Esophagus (tissue), 2 donors: Measurements from ENCODE around the gene CSF1R. TPM values are rescaled to one million over a fixed set of nuclear protein-coding genes. Genes with fewer than 3 reads are reported as not detected.
A peak's percentile ranks its signal among the peaks of the same experiment; 100 is the strongest.
"Not testable (repeated sequence)": the region's sequence is repeated elsewhere in the genome, so short reads cannot be mapped to it uniquely, and the experiment has no call there.

ENCODE experiments used
- H3K27ac ChIP-seq, 2 donors: one replicate each; pipeline ENCODE4 v1.5.1; 2013; ENCODE audit warnings: low read depth in 2 of 2, mild to moderate bottlenecking in 2 of 2, inconsistent platforms in 1 of 2, low read length in 1 of 2, moderate library complexity in 1 of 2
- H3K27me3 ChIP-seq, 2 donors: one replicate each; pipeline ENCODE4 v1.6.1; 2013; ENCODE audit warnings: low read length in 2 of 2, control low read depth in 1 of 2, mild to moderate bottlenecking in 1 of 2; ENCODE audit not compliant: insufficient read depth in 2 of 2, control insufficient read depth in 1 of 2
- H3K36me3 ChIP-seq, 2 donors: one replicate each; pipeline ENCODE4 v1.6.1; 2013; ENCODE audit warnings: low read length in 1 of 2; ENCODE audit not compliant: control insufficient read depth in 2 of 2, insufficient read depth in 2 of 2
- H3K4me1 ChIP-seq, 2 donors: one replicate each; pipeline ENCODE4 v1.6.1; 2013; ENCODE audit warnings: low read length in 1 of 2; ENCODE audit not compliant: control insufficient read depth in 2 of 2, insufficient read depth in 2 of 2
- H3K4me3 ChIP-seq, 2 donors: one replicate each; pipeline ENCODE4 v1.5.1; 2013; ENCODE audit warnings: low read length in 2 of 2, mild to moderate bottlenecking in 2 of 2, low read depth in 1 of 2, moderate library complexity in 1 of 2
- H3K9me3 ChIP-seq, 2 donors: one replicate each; pipeline ENCODE4 v1.6.1; 2013; ENCODE audit warnings: mild to moderate bottlenecking in 2 of 2, low read depth in 1 of 2, low read length in 1 of 2, moderate library complexity in 1 of 2; ENCODE audit not compliant: control insufficient read depth in 2 of 2, insufficient read depth in 1 of 2
- WGBS, 2 donors: extraction: QIAGEN DNeasy Blood & Tissue Kit; methylation state at CpG; one replicate each; pipeline ENCODE4 v1.1.7; 2013; 5-methylcytosine and 5-hydroxymethylcytosine counted together
- polyA plus RNA-seq, 2 donors: library from polyadenylated mRNA; stranded (reverse); fragments of 200-250 nt; gene quantifications; one replicate each; pipeline ENCODE4 v1.2.3, GENCODE V29; 2013
- donor health status: healthy with polysubstance abuse.
- donor health status: Bipolar disorder and iron deficiency.

The CSF1R gene
- polyA plus RNA-seq, 2 donors = 2.0 to 4.9 TPM

DNA sequence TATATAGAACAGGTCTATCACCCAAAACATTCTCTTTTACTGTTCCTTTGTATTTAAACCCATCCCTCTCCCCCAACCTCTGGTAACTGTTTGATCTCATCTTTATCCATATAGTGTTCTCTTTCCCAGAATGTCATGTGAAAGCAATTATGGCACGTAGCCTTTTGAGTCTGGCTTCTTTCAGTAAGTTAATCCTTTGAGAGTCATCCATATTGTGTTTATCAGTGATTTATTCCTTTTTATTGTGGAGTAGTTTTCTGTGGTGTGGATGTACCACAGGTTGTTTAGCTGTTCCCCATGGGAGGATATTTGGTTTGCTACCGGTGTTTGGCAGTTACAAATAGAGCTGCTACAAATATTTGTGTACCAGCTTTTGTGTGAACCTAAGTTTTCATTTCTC, 47.8 kb downstream of the CSF1R start:
- H3K36me3 ChIP-seq = peaks cover 31 to 33% of the 10 kb centered on the region in 2 donors
- H3K27me3 ChIP-seq = no peaks in the 10 kb centered on the region
- H3K4me3 ChIP-seq = no peak overlapping the region
- no peak overlapping the region for H3K27ac ChIP-seq
- H3K9me3 ChIP-seq = no peaks in the 10 kb centered on the region
- 80 to 83% methylated on average over 2 of the region's 2 CpGs for WGBS, 2 donors
- peaks cover 0 to 2% of the 10 kb centered on the region in 2 donors for H3K4me1 ChIP-seq

- Histone ChIP-seq H3K9me3 (no peaks in the 10 kb centered on the region), H3K36me3 (peaks cover 29 to 36% of the 10 kb centered on the region in 2 donors), H3K4me3 (no peak overlapping the region), H3K27ac (no peak overlapping the region), H3K27me3 (no peaks in the 10 kb centered on the region), H3K4me1 (peaks cover 0 to 2% of the 10 kb centered on the region in 2 donors)
- 84 to 92% methylated on average over 9 of the region's 9 CpGs for WGBS, 2 donors
These were observed 49.8 kb downstream of the CSF1R start for GRCh38 chr5:150036513-150036912.

GRCh38 chr5:150035139-150035895, 51.0 kb downstream of the CSF1R start:
- Histone ChIP-seq H3K36me3 (peaks cover 23 to 33% of the 10 kb centered on the region in 2 donors), H3K27ac (no peak overlapping the region), H3K4me1 (peaks cover 0 to 2% of the 10 kb centered on the region in 2 donors), H3K9me3 (no peaks in the 10 kb centered on the region), H3K4me3 (no peak overlapping the region), H3K27me3 (no peaks in the 10 kb centered on the region)
- WGBS, 2 donors = 81 to 84% methylated on average over 7 of the region's 7 CpGs

DNA sequence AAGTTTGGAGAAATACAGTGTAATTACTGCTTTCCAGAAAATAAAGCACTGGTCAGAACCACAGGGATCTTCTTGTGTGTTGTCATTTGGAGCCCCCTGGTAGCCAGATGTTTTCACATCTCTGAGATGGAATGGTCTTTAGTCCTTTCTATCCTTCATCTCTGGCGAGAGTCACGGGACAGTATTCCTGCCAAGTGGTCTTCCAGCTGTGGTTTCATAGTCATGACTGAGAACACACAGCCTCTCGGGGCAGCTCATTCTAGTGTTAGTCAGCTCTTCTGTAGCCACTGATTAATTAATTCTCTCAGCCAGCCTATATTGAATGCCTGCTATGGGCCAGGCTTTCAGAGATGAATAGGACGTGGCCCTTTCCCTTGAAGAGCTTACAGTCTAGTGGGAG, 51.7 kb downstream of the CSF1R start:
- 79 to 89% methylated on average over 4 of the region's 4 CpGs for WGBS, 2 donors
- peaks cover 23 to 33% of the 10 kb centered on the region in 2 donors for H3K36me3 ChIP-seq
- no peaks in the 10 kb centered on the region for H3K27me3 ChIP-seq
- H3K4me1 ChIP-seq = peaks cover 0 to 2% of the 10 kb centered on the region in 2 donors
- H3K4me3 ChIP-seq = no peak overlapping the region
- no peaks in the 10 kb centered on the region for H3K9me3 ChIP-seq
- H3K27ac ChIP-seq = no peak overlapping the region

GRCh38 chr5:150033334-150033733, 53.0 kb downstream of the CSF1R start:
- Histone ChIP-seq H3K4me3 (no peak overlapping the region), H3K9me3 (no peaks in the 10 kb centered on the region), H3K27ac (no peak overlapping the region), H3K4me1 (peaks cover 0 to 2% of the 10 kb centered on the region in 2 donors), H3K27me3 (no peaks in the 10 kb centered on the region), H3K36me3 (peaks cover 23 to 33% of the 10 kb centered on the region in 2 donors)
- 93 to 96% methylated on average over 4 of the region's 4 CpGs for WGBS, 2 donors

- H3K4me3 ChIP-seq, H3K27ac ChIP-seq, H3K27me3 ChIP-seq, H3K9me3 ChIP-seq, H3K4me1 ChIP-seq: not testable (repeated sequence)
- 61 to 71% methylated on average over 1 of the region's 1 CpG for WGBS, 2 donors
- peaks cover 14 to 18% of the 10 kb centered on the region in 2 donors for H3K36me3 ChIP-seq
These were observed 58.3 kb downstream of the CSF1R start for GRCh38 chr5:150028047-150028446.

DNA sequence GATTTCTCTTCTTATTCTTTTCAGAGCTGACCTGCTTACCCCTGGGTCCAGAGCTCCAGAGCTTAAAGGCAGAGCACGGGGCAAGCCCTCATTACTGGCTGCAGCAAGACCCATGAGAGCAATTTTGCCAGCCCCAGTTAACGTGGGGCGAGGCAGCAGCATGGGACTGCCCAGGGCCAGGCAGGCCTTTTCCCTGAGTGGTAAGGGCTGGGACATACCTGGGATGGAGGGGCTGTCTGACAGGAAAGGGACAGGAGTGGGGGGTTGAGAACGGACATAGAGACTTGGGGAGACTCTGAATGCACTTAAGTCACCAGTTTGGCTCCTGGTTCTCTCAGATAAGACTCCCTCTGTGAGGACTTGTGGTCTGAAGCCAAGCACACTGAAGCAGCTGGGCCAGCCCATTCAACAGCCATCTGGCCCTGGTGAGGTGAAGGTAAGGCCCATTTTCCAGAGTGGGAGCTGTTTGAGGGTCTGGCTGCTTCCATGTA, 59.6 kb downstream of the CSF1R start:
- H3K4me1 ChIP-seq = peaks cover 0 to 2% of the 10 kb centered on the region in 2 donors
- H3K9me3 ChIP-seq = no peaks in the 10 kb centered on the region
- WGBS, 2 donors = 94 to 96% methylated on average over 4 of the region's 4 CpGs
- H3K36me3 ChIP-seq = peaks cover 10 to 11% of the 10 kb centered on the region in 2 donors
- H3K27ac ChIP-seq = no peak overlapping the region
- no peak overlapping the region for H3K4me3 ChIP-seq
- H3K27me3 ChIP-seq = no peaks in the 10 kb centered on the region

DNA sequence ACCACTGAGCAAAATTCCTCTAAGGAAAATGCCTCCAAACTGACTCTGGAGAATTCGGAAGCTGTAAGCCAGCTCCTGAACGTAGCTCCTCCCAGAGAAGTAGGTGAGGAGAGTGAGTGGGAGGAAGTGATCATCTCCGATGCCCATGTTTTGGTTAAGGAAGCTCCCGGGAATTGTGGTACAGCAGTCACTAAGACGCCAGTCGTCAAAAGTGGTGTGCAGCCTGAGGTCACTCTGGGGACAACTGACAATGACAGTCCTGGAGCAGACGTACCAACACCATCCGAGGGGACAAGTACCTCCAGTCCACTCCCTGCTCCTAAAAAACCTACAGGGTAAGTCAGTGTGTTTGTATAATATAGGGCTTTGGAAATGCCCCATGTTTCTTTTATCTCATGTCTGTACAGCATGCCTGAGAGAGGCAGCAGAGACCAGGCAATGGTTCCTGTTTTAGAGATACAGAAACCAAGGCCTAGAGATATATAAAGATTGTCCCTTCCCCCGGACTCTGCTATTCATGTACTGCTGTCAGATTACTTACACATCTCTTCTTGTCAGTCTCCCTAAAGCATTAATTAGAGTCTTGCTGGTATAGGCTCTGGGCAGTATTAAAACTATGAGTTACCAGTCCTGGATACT, 61.9 kb downstream of the CSF1R start:
- no peaks in the 10 kb centered on the region for H3K27me3 ChIP-seq
- H3K4me3 ChIP-seq = no peak overlapping the region
- no peak overlapping the region for H3K27ac ChIP-seq
- H3K36me3 ChIP-seq = peaks cover 8 to 13% of the 10 kb centered on the region in 2 donors
- peaks cover 0 to 2% of the 10 kb centered on the region in 2 donors for H3K4me1 ChIP-seq
- H3K9me3 ChIP-seq = no peaks in the 10 kb centered on the region
- WGBS, 2 donors = 79 to 82% methylated on average over 9 of the region's 9 CpGs

DNA sequence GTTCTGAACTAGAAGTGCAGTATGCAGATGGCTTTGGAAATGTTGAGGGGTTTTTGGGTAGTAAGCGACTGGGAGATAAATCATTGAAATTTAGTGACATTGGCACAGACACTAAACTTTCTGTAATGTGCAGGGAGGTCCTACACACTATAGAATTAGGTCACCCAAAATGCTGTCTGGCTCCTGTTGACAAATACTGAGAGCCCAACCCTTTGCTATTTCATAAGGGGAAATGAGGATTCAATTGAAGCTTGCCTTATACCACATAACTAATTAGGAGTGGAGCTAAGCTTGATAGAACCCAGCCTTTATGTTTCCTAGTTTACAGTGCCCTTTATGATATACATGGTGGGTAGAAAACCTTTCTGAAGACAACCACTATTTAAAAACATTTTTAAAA, 63.2 kb downstream of the CSF1R start:
- H3K9me3 ChIP-seq = no peaks in the 10 kb centered on the region
- WGBS, 2 donors = 88 to 95% methylated on average over 1 of the region's 1 CpG
- peaks cover 0 to 2% of the 10 kb centered on the region in 2 donors for H3K4me1 ChIP-seq
- H3K27me3 ChIP-seq = no peaks in the 10 kb centered on the region
- H3K27ac ChIP-seq = peak overlapping the region in 1 of 2 donors; percentile 17
- H3K36me3 ChIP-seq = peaks cover 8 to 17% of the 10 kb centered on the region in 2 donors
- no peak overlapping the region for H3K4me3 ChIP-seq
